Lung (tissue), 12 donors: ENCODE results near the gene PHOX2A. TPM values are rescaled to one million over a fixed set of nuclear protein-coding genes. Genes with fewer than 3 reads are reported as not detected.
"Not testable (repeated sequence)": the region's sequence is repeated elsewhere in the genome, so short reads cannot be mapped to it uniquely, and the experiment has no call there.

Experiments
- ATAC-seq: fragments of 200-7000 bp; cut with Tn5 transposase; one replicate; pipeline ENCODE4 v1.9.1; 2020; ENCODE audit warnings: moderate number of reproducible peaks; ENCODE audit not compliant: insufficient read depth, low FRiP score
- DNase-seq, 3 donors: peaks; one replicate each; pipeline ENCODE4 v3.0.0-alpha.2; 2013 to 2017
- H3K27ac ChIP-seq, 2 donors: one replicate each; pipeline ENCODE4 v1.5.1; 2013; ENCODE audit warnings: mild to moderate bottlenecking in 2 of 2, moderate library complexity in 2 of 2, control low read depth in 1 of 2, inconsistent platforms in 1 of 2, low read depth in 1 of 2, low read length in 1 of 2
- H3K27me3 ChIP-seq, 3 donors: one replicate each; pipeline ENCODE4 v1.5.1; 2013; ENCODE audit warnings: low read length in 2 of 3; ENCODE audit not compliant: control insufficient read depth in 3 of 3, insufficient read depth in 3 of 3
- H3K36me3 ChIP-seq, 4 donors: one replicate each; pipeline ENCODE4 v1.5.1; 2013; ENCODE audit warnings: low read length in 4 of 4, mild to moderate bottlenecking in 1 of 4, moderate library complexity in 1 of 4; ENCODE audit not compliant: control insufficient read depth in 4 of 4, insufficient read depth in 4 of 4
- H3K4me1 ChIP-seq, 5 donors: one replicate each; pipeline ENCODE4 v1.5.1; 2013; ENCODE audit warnings: low read length in 5 of 5, mild to moderate bottlenecking in 2 of 5, moderate library complexity in 1 of 5; ENCODE audit not compliant: control insufficient read depth in 5 of 5, insufficient read depth in 5 of 5
- H3K4me3 ChIP-seq: one replicate; pipeline ENCODE4 v1.5.1; 2013; ENCODE audit warnings: mild to moderate bottlenecking, control low read depth, moderate library complexity
- H3K9ac ChIP-seq, 2 donors: one replicate each; pipeline ENCODE4 v1.5.1; 2013; ENCODE audit warnings: low read length in 2 of 2, control low read depth in 1 of 2; ENCODE audit not compliant: insufficient read depth in 1 of 2
- H3K9me3 ChIP-seq, 4 donors: one replicate each; pipeline ENCODE4 v1.5.1; 2013; ENCODE audit warnings: low read length in 3 of 4, mild to moderate bottlenecking in 1 of 4, moderate library complexity in 1 of 4; ENCODE audit not compliant: control insufficient read depth in 4 of 4, insufficient read depth in 3 of 4
- WGBS, 2 donors: extraction: QIAGEN DNeasy Blood & Tissue Kit; methylation state at CpG; one replicate each; pipeline ENCODE4 v1.1.7; 2013; 5-methylcytosine and 5-hydroxymethylcytosine counted together
- polyA plus RNA-seq, 2 donors: library from polyadenylated mRNA; stranded (reverse); fragments of 200-250 nt; gene quantifications; one replicate each; pipeline ENCODE4 v1.2.1, GENCODE V29; 2013
- total RNA-seq, 2 donors: library from RNA; depleted of rRNA in 1 of 2; stranded (reverse); fragments of >200 nt in 1 of 2; gene quantifications; one replicate each; pipeline ENCODE4 v1.2.1, GENCODE V29; 2014 to 2021
- TF ChIP-seq, protein P1 (sequence below): IDR thresholded peaks from 2 replicates; pipeline ENCODE4 v1.5.1; 2012; ENCODE audit warnings: mild to moderate bottlenecking; ENCODE audit errors: control extremely low read depth, extremely low read depth
- donor health status: control.
- donor health status: control.
- donor health status: Bipolar disorder and iron deficiency.
- donor health status: healthy.
- donor health status: DM: yes; HTN: yes; CAD: no.

PHOX2A gene
- total and polyA plus RNA-seq, 4 donors = not detected

DNA sequence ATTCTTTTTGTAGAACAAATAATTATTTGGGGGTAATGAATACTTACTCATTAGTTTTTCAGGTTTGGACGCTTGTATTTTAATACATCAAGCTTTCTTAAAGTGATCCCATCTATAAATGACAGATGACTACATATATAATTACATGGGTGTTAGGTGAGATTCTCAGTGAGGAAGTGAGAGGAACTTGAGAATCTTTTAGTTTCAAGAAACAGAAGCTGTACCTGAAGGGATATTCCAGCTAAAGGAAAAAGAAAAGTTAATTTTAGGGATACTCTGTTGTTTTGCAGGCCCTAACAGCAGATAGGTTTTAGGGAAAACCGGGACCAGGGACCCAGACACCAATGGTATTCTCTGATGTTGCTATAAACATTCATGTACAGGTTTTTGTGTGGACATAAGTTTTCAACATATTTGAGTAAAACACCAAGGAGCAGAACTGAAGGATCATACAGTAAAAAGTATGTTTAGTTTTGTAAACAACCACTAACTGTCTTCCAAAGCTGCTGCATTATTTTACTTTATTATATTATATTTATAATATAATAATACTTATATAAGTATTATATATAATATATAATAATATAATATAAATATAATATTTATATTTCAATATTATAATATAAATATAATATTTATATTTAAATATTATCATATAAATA, 24.1 kb upstream of the PHOX2A start:
- ATAC-seq = no peak
- TF ChIP-seq, protein P1, sequence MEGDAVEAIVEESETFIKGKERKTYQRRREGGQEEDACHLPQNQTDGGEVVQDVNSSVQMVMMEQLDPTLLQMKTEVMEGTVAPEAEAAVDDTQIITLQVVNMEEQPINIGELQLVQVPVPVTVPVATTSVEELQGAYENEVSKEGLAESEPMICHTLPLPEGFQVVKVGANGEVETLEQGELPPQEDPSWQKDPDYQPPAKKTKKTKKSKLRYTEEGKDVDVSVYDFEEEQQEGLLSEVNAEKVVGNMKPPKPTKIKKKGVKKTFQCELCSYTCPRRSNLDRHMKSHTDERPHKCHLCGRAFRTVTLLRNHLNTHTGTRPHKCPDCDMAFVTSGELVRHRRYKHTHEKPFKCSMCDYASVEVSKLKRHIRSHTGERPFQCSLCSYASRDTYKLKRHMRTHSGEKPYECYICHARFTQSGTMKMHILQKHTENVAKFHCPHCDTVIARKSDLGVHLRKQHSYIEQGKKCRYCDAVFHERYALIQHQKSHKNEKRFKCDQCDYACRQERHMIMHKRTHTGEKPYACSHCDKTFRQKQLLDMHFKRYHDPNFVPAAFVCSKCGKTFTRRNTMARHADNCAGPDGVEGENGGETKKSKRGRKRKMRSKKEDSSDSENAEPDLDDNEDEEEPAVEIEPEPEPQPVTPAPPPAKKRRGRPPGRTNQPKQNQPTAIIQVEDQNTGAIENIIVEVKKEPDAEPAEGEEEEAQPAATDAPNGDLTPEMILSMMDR = no peak
- H3K27ac ChIP-seq = no peak overlapping the region
- H3K36me3 ChIP-seq = no peaks in the 10 kb centered on the region
- H3K4me3 ChIP-seq = no peak overlapping the region
- H3K9ac ChIP-seq = no peak overlapping the region
- H3K4me1 ChIP-seq = no peaks in the 10 kb centered on the region
- H3K9me3 ChIP-seq = no peaks in the 10 kb centered on the region
- no peak for DNase-seq
- WGBS, 2 donors = 86 to 95% methylated on average over 2 of the region's 2 CpGs
- peaks cover 0 to 2% (median 0%) of the 10 kb centered on the region in 3 donors for H3K27me3 ChIP-seq

DNA sequence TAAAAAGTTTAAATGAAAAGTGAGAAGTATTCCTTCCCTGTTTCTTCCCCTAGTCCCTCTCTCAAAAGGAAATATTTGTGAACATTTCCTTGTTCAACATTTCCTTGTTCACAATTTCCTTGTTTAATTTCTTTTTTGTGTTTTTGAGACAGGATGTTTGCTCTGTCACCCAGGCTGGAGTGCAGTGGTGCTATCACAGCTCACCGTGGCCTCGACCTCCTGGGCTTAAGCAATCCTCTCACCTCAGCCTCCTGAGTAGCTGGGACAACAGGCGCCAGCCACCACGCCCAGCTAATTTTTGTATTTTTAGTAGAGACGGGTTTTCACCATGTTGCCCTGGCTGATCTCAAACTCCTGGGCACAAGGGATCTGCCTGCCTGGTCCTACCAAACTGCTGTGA, 23.0 kb upstream of the PHOX2A start:
- WGBS, 2 donors = 63 to 73% methylated on average over 5 of the region's 5 CpGs
- not testable (repeated sequence) for H3K9me3 ChIP-seq, H3K36me3 ChIP-seq, ATAC-seq, H3K4me1 ChIP-seq, H3K4me3 ChIP-seq, H3K27me3 ChIP-seq, DNase-seq, H3K9ac ChIP-seq, H3K27ac ChIP-seq

- no peaks in the 10 kb centered on the region for H3K9me3 ChIP-seq
- H3K4me3 ChIP-seq = no peak overlapping the region
- TF ChIP-seq, protein P1 = no peak
- no peak overlapping the region for H3K9ac ChIP-seq
- no peaks in the 10 kb centered on the region for H3K36me3 ChIP-seq
- H3K4me1 ChIP-seq = no peaks in the 10 kb centered on the region
- ATAC-seq = no peak
- no peak overlapping the region for H3K27ac ChIP-seq
- peaks cover 0 to 2% (median 0%) of the 10 kb centered on the region in 3 donors for H3K27me3 ChIP-seq
- no peak for DNase-seq
Observed at GRCh38 chr11:72265951-72266350, 22.0 kb upstream of the PHOX2A start.

GRCh38 chr11:72263361-72263760, 19.4 kb upstream of the PHOX2A start:
- DNase-seq (no peak), ATAC-seq (no peak)
- no peak overlapping the region for H3K27ac ChIP-seq
- no peaks in the 10 kb centered on the region for H3K9me3 ChIP-seq
- H3K4me3 ChIP-seq = no peak overlapping the region
- TF ChIP-seq, protein P1 = no peak
- 45 to 47% methylated on average over 4 of the region's 4 CpGs for WGBS, 2 donors
- H3K4me1 ChIP-seq = no peaks in the 10 kb centered on the region
- no peak overlapping the region for H3K9ac ChIP-seq
- no peaks in the 10 kb centered on the region for H3K36me3 ChIP-seq
- H3K27me3 ChIP-seq = peaks cover 3 to 8% (median 3%) of the 10 kb centered on the region in 3 donors
